Large intestine (tissue), 3 donors: Measurements from ENCODE around the gene ZNF710. TPM values are rescaled to one million over a fixed set of nuclear protein-coding genes. Genes with fewer than 3 reads are reported as not detected.

Source experiments
- DNase-seq, 2 donors: peaks; one replicate each; pipeline versions ENCODE4 v3.0.0 to v3.0.0-alpha.2; 2013
- H3K27ac ChIP-seq: one replicate; pipeline ENCODE4 v1.5.1; 2013; ENCODE audit warnings: low read length
- H3K27me3 ChIP-seq: 2 replicates; pipeline ENCODE4 v1.6.1; 2013; ENCODE audit warnings: low read length; ENCODE audit not compliant: control insufficient read depth, insufficient read depth
- H3K36me3 ChIP-seq: 2 replicates; pipeline ENCODE4 v1.6.1; 2013; ENCODE audit warnings: low read length; ENCODE audit not compliant: control insufficient read depth, insufficient read depth
- H3K4me1 ChIP-seq: one replicate; pipeline ENCODE4 v1.6.1; 2013; ENCODE audit warnings: low read length; ENCODE audit not compliant: control insufficient read depth, insufficient read depth
- H3K4me3 ChIP-seq: one replicate; pipeline ENCODE4 v1.5.1; 2013; ENCODE audit warnings: low read length
- H3K9me3 ChIP-seq: one replicate; pipeline ENCODE4 v1.6.1; 2013; ENCODE audit warnings: mild to moderate bottlenecking, low read depth, low read length, moderate library complexity; ENCODE audit not compliant: control insufficient read depth
- WGBS: methylation state at CpG from one replicate; pipeline ENCODE4 v1.1.5; 2013; ENCODE audit warnings: low lambda C conversion rate; ENCODE audit not compliant: insufficient coverage; 5-methylcytosine and 5-hydroxymethylcytosine counted together
- polyA plus RNA-seq: library from polyadenylated mRNA; unstranded; fragments of 120-200 nt; gene quantifications from one replicate; pipeline ENCODE4 v1.2.1, GENCODE V29; 2013

Gene ZNF710
- polyA plus RNA-seq, 1 donor = 22.6 TPM

DNA sequence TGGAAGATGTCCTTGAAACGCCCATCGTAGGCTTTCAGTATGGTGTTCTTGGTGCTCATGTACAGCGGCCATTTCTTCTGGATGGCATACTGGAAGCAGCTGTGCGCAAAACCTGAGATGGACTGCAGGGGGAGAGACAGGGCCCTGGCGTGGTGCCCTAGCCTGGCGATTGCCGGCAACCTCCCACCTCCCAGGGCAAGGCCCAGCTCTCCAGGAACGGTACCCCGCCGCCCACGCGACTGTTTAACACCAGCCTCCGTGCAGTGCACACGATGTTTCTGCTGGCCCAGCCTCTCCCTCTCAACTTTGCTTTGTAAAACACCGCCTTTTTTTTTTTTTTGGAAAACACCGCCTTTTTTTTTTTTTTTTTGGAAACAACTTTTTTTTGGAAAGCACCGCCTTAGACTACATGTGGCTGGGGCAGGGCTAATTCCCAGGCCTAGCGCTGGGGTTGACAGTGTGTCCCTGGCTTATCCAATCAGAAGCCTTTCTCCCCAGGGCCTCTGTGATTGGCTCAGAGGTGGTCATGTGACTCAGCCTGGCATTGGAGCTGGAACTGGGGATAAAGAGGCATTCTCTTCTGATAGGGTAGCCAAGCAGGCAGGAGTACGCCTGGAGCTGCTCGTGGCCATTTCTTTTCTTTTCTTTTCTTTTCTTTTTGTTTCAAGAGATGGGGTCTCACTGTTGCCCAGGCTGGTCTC is 86.5 kb downstream of the ZNF710 start:
- DNase-seq = no peak
- H3K9me3 ChIP-seq = no peaks in the 10 kb centered on the region
- H3K4me3 ChIP-seq = no peak overlapping the region
- no peak overlapping the region for H3K27ac ChIP-seq
- H3K27me3 ChIP-seq = no peaks in the 10 kb centered on the region
- H3K4me1 ChIP-seq = peaks cover 12% of the 10 kb centered on the region
- no CpG with 5 or more reads among the region's 20 CpGs for WGBS
- peaks cover 82% of the 10 kb centered on the region for H3K36me3 ChIP-seq

DNA sequence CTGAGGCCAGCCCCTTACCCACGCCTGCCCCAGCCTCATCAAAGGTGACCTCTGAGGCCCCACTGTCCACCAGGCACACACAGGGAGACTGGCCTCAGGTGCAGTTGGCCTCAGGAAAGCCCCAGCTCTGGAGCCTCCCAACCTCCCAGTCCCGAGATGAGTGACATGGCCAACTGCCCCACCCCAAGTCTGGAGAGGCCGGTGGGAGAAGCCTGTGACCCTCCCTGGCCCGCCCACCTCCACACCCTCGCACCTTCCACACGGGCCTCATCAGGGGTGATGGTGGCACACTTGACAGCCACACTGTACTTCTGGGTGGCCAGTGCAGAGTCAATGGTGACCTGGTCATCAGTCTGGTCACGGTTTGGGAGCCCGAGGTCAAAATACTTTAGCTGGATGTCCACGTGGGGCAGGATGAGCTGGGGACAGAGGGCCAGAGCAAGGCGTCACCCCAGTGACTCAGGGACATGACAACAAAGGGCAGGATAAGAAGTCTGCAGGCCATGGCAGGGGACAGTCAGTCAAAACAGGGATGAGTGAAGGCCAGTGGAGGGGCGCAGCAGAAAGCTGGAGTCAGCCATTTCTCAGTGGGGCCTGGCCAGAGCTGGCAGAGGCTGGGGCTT is 89.2 kb downstream of the ZNF710 start:
- Histone ChIP-seq H3K4me1 (peaks cover 23% of the 10 kb centered on the region), H3K4me3 (no peak overlapping the region), H3K27me3 (no peaks in the 10 kb centered on the region), H3K9me3 (no peaks in the 10 kb centered on the region), H3K36me3 (peaks cover 58% of the 10 kb centered on the region), H3K27ac (no peak overlapping the region)
- WGBS = 100% methylated on average over 2 of the region's 11 CpGs
- DNase-seq = no peak

DNA sequence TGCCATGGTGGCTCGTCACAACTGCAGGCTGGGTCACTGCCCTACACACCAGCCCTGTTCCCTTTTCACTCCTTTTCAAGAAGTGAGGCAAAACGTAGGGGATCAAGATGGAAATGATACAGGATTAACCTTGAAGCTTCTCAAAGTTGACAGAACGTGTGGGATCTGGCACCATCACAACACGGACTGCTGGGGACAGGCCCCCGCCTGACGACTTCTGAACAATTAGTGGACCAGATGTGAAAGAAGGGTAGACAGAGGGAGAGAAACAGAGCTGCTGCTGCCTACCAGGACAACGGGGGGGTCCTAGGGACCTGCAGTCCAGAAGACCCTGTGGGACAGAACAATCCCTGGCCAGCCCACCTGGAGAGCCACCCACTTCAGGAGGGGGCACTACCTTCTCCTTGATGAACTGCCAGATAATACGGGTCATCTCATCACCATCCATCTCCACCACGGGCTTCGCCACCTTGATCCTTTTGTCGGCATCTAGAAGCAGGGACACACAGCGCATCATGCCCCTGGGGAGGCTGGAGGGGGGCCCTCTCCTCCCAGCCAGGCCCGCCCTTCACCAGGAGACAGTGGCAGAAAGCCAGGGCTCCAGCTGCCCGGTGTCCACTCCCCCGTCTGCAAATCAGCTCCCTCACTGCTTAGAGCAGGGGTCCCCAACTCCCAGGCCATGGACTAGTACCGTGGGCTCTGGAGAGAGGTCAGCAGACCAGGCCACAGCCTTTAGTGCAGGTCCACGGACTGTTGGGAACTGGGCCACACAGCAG is 90.2 kb downstream of the ZNF710 start:
- no peak overlapping the region for H3K27ac ChIP-seq
- peaks cover 50% of the 10 kb centered on the region for H3K36me3 ChIP-seq
- H3K4me1 ChIP-seq = peaks cover 27% of the 10 kb centered on the region
- H3K27me3 ChIP-seq = no peaks in the 10 kb centered on the region
- DNase-seq = no peak
- WGBS = 80% methylated on average over 1 of the region's 17 CpGs
- no peaks in the 10 kb centered on the region for H3K9me3 ChIP-seq
- H3K4me3 ChIP-seq = no peak overlapping the region

DNA sequence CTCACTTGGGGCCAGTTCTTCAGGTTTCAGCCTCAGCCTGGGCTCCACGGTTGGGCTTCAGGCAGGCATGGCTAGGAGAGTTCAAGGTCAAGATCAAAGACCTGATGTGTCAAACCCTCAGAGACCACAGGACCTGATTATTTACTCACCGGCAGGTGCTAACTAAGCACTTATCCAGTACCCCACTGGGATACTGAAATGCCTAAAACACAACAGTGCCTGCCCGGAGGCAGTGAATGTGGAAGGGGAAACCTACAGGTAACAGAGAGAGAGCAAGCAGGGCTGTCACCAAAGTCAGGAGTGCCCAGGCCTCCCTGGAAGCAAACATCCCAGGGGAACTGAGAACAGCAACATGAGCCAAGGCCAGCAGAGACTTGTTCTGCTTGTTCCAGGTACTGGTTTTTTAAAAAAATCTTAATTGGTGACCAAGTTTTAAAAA is 94.4 kb downstream of the ZNF710 start:
- no peak overlapping the region for H3K27ac ChIP-seq
- no peaks in the 10 kb centered on the region for H3K9me3 ChIP-seq
- peaks cover 16% of the 10 kb centered on the region for H3K36me3 ChIP-seq
- H3K27me3 ChIP-seq = no peaks in the 10 kb centered on the region
- no peak overlapping the region for H3K4me3 ChIP-seq
- peaks cover 45% of the 10 kb centered on the region for H3K4me1 ChIP-seq
- peak in 1 of 2 donors; percentile 22 for DNase-seq
- no CpG with 5 or more reads among the region's 3 CpGs for WGBS

DNA sequence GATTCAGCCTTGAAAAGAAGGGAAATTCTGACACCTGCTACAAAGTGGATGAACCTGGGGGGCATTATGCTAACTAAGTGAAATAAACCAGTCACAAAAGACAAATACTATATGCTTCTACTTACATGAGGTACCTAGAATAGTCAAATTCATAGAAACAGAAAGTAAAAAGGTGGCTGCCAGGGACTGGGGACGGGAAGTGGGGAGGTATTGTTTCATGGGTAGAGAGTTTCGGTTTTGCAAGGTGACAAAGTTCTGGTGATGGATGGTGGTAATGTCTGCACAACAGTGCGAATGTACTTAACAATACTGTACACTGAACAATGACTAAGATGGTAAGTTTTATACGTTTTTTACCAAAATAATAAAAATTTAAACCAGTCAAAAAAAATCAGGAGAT is 96.4 kb downstream of the ZNF710 start:
- Histone ChIP-seq H3K4me1 (peaks cover 43% of the 10 kb centered on the region), H3K9me3 (no peaks in the 10 kb centered on the region), H3K4me3 (no peak overlapping the region), H3K27ac (peak overlapping the region; percentile 71), H3K27me3 (no peaks in the 10 kb centered on the region), H3K36me3 (peaks cover 4% of the 10 kb centered on the region)
- peak in 1 of 2 donors; percentile 49 for DNase-seq
- WGBS = 44% methylated on average over 2 of the region's 4 CpGs

DNA sequence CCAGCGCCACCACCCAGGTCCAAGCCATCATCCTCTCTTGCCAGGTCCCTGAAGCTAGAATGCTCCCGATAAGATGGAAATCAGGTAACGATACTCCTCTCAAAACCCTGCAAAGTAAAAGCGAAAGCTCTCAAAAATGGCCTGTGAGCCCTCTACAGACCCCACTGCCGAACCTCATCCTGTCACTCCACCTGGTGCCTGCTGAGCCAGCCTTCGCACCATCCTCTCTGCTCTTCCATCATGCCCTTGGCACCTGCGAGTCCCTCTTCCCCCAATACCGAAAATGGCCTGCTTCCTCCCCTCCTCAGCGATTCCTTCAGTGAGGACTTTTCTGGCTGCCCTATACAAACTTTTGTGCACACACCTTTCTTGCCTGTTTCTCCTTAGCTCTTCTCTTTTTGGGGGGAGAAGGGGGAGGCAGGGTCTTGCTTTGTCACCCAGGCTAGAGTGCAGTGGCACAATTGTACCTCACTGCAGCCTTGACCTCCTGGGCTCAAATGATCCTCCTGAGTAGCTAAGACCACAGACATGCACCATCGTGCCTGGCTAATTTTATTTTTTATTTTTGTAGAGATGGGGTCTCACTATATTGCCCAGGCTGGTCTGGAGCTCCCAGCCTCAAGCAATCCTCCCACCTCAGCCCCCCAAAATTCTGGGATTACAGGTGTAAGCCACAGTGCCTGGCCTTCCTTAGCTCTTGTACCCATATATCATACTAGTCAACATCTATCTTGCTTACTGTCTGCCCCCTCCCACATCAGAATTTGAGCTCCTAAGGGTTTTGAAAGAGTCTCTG is 98.1 kb downstream of the ZNF710 start:
- H3K9me3 ChIP-seq = no peaks in the 10 kb centered on the region
- DNase-seq = no peak
- peaks cover 47% of the 10 kb centered on the region for H3K4me1 ChIP-seq
- H3K27me3 ChIP-seq = no peaks in the 10 kb centered on the region
- H3K36me3 ChIP-seq = peaks cover 4% of the 10 kb centered on the region
- peak overlapping the region; percentile 19 for H3K27ac ChIP-seq
- WGBS = no CpG with 5 or more reads among the region's 10 CpGs
- no peak overlapping the region for H3K4me3 ChIP-seq

DNA sequence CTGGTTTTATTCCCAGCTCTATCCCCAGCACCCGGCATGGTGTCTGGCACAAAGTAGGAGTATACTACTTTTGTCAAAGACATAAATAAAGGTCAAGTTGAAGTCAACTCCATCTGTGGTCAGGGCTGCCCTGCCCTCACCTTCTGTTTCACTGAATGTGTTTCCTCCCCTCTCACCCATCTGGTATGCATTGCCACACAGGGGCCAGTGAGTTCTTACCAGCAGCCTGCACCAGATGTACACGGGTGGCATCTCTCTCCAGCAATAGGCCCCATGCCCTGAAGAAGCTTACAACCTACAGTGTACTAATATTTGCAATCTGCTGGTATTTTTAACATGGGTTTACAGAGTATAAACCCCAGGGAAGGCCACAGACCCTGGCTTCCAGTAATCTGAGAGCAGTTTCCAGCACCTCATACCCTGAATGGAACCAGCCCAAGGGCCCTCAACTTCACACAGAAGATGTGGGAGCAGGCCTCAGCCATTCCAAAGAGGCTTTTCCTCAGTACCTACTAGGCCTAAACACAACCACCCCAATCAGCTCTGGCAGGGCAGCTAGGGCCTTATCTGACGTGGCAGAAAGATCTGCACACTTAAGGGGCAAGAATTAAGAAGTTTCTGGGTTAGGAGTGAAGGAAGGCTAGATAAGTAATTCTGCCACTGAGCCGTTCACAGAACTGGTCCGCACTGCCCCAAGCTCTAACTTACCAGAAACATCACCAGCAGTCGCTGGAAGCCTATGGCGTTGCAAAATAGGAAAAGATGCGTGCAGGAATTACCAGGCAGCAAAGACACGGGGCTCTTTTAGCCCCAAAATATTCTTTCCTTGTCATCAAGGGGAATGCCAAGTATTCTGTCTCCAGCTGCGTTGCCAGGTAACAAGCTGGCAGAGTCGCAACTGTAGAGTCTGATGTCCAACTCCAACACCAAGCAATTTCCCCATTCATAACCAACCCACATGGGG is 99.0 kb downstream of the ZNF710 start:
- Histone ChIP-seq H3K27me3 (no peaks in the 10 kb centered on the region), H3K4me1 (peaks cover 43% of the 10 kb centered on the region), H3K4me3 (peak overlapping the region; percentile 84), H3K27ac (peak overlapping the region; percentile 85), H3K9me3 (no peaks in the 10 kb centered on the region), H3K36me3 (peaks cover 4% of the 10 kb centered on the region)
- no CpG with 5 or more reads among the region's 11 CpGs for WGBS
- no peak for DNase-seq

DNA sequence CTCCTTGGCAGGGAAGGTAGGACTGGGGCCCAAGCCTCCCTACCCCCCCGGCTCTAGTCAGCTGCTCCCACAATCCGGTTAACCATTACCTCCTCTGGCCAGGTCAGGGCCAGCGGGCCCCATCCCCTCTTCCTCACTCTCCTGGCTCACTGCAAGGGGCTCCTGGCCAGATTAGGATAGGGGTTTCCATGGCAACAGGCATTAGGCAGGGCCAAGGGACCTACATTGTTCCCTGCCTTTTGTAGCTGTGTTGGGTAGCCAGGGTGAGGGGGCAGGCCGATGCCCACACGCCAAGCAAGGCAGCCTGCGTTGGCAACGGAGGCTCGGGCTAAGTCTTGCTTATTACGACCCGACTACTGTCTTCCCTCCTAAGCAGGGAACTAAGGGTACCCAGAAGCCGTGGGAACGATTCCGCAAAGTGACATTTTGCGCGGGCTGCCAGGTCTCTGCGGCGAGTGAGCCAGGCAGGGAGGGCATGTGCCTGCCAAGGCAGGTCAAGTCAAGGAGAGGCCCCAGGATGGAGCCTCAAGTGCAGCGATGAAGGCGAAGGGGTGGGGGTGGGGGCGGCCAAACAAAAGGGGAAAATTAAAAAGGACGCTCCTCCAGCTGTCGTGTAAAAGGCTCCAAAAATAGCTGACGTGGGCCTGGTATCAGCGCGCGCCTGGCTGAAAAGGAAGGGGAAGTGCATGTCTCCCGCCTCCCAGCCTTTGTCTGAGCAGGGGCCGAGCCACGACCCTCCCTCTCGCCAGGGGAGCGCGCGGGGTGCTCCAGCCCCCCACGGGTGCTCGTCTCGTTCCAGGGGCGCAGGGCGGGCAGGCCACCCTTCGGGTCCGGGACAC is 100.2 kb downstream of the ZNF710 start:
- Histone ChIP-seq H3K4me3 (peak overlapping the region; percentile 84), H3K27ac (peak overlapping the region; percentile 85), H3K36me3 (peaks cover 4% of the 10 kb centered on the region), H3K4me1 (peaks cover 37% of the 10 kb centered on the region), H3K27me3 (no peaks in the 10 kb centered on the region), H3K9me3 (no peaks in the 10 kb centered on the region)
- DNase-seq = peak; percentile 37 to 60
- no CpG with 5 or more reads among the region's 40 CpGs for whole genome bisulfite sequencing
